Activated CD4-positive, alpha-beta T cell treated with anti-CD3 and anti-CD28 coated beads for 36 hours (primary cell): Measurements from ENCODE around the gene ELAPOR1. TPM values are rescaled to one million over a fixed set of nuclear protein-coding genes. Genes with fewer than 3 reads are reported as not detected.

Experiments used
- ATAC-seq: fragments of 200-7000 bp; cut with Tn5 transposase; one replicate; pipeline ENCODE4 v1.10.0; 2021; ENCODE audit warnings: mild to moderate bottlenecking, moderate library complexity
- CTCF ChIA-PET: fragments of 350-600 bp; sonication (Branson Sonifier 250); formaldehyde crosslinking; loops from one replicate; lab custom pipeline; 2021; ENCODE audit warnings: antibody characterized with exemption; lab: Charles Lee
- POLR2A ChIA-PET: fragments of 350-600 bp; sonication (Branson Sonifier 250); formaldehyde crosslinking; loops from one replicate; lab custom pipeline; 2021; ENCODE audit warnings: antibody characterized with exemption, inconsistent platforms; lab: Charles Lee
- DNase-seq: peaks from one replicate; pipeline ENCODE4 v3.0.0-alpha.2; 2020
- H3K27ac Mint-ChIP-seq: one replicate; pipeline ENCODE4 v1.8.0; 2021; ENCODE audit warnings: mixed read lengths
- H3K27me3 Mint-ChIP-seq: one replicate; pipeline ENCODE4 v1.8.0; 2021; ENCODE audit warnings: mixed read lengths
- H3K36me3 Mint-ChIP-seq: one replicate; pipeline ENCODE4 v1.8.0; 2021; ENCODE audit warnings: low read depth, mixed read lengths
- H3K4me1 Mint-ChIP-seq: one replicate; pipeline ENCODE4 v1.8.0; 2021; ENCODE audit warnings: mixed read lengths
- H3K4me3 Mint-ChIP-seq: one replicate; pipeline ENCODE4 v1.8.0; 2021; ENCODE audit warnings: mild to moderate bottlenecking, moderate library complexity, mixed read lengths
- H3K9me3 Mint-ChIP-seq: one replicate; pipeline ENCODE4 v1.8.0; 2021; ENCODE audit warnings: low read depth, mixed read lengths
- intact Hi-C, 2 experiments: fragments of 100-400 bp; cut with DNase I in 1 of 2; cut with micrococcal nuclease in 1 of 2; formaldehyde crosslinking; loops; one replicate each; pipeline versions ENCODE4 v1.14.2 to v1.15.1; 2022 to 2024; cut with DNase I, micrococcal nuclease
- total RNA-seq, 2 experiments: library from RNA; stranded (reverse); gene quantifications; one replicate each; pipeline ENCODE4 v1.2.3, GENCODE V29; 2021

Gene ELAPOR1
- total RNA-seq, 2 experiments from 2014 or later: 7.1 to 8.7 TPM

- Mint-ChIP-seq H3K4me3 (no peak overlapping the region), H3K27ac (no peak overlapping the region), H3K27me3 (no peaks in the 10 kb centered on the region), H3K4me1 (no peaks in the 10 kb centered on the region), H3K36me3 (no peaks in the 10 kb centered on the region), H3K9me3 (no peaks in the 10 kb centered on the region)
- POLR2A ChIA-PET: no interaction called here
- intact Hi-C loops: no loop called here
- CTCF ChIA-PET: no interaction called here
- DNase-seq (no peak), ATAC-seq (no peak)
Observed at GRCh38 chr1:109152196-109152595, 38.3 kb downstream of the ELAPOR1 start.

- no peak for DNase-seq
- CTCF ChIA-PET: no interaction called here
- no peaks in the 10 kb centered on the region for H3K9me3 Mint-ChIP-seq
- H3K27me3 Mint-ChIP-seq: no peaks in the 10 kb centered on the region
- H3K27ac Mint-ChIP-seq: no peak overlapping the region
- intact Hi-C loops: no loop called here
- no peak overlapping the region for H3K4me3 Mint-ChIP-seq
- H3K36me3 Mint-ChIP-seq: no peaks in the 10 kb centered on the region
- POLR2A ChIA-PET: interaction anchor here (0.6 kb wide), 1 partner anchor 95 kb away, joined by 3 read pairs; no protein-coding TSS in a partner anchor
- H3K4me1 Mint-ChIP-seq: peaks cover 6% of the 10 kb centered on the region
- no peak for ATAC-seq
Observed at GRCh38 chr1:109156916-109157385, 43.0 kb downstream of the ELAPOR1 start.

- Mint-ChIP-seq H3K4me1 (peaks cover 20% of the 10 kb centered on the region), H3K27ac (no peak overlapping the region), H3K4me3 (no peak overlapping the region), H3K36me3 (peaks cover 2% of the 10 kb centered on the region), H3K27me3 (no peaks in the 10 kb centered on the region), H3K9me3 (no peaks in the 10 kb centered on the region)
- DNase-seq (no peak), ATAC-seq (no peak)
- CTCF ChIA-PET: no interaction called here
- POLR2A ChIA-PET: no interaction called here
- intact Hi-C loops: no loop called here
Observed at GRCh38 chr1:109158433-109158832, 44.5 kb downstream of the ELAPOR1 start.

GRCh38 chr1:109159326-109159725, 45.4 kb downstream of the ELAPOR1 start:
- intact Hi-C loops: no loop called here
- no peaks in the 10 kb centered on the region for H3K9me3 Mint-ChIP-seq
- no peak overlapping the region for H3K27ac Mint-ChIP-seq
- no peak for DNase-seq
- no peaks in the 10 kb centered on the region for H3K27me3 Mint-ChIP-seq
- CTCF ChIA-PET: no interaction called here
- no peak for ATAC-seq
- peaks cover 2% of the 10 kb centered on the region for H3K36me3 Mint-ChIP-seq
- POLR2A ChIA-PET: no interaction called here
- no peak overlapping the region for H3K4me3 Mint-ChIP-seq
- peaks cover 23% of the 10 kb centered on the region for H3K4me1 Mint-ChIP-seq

GRCh38 chr1:109160071-109160840, 46.3 kb downstream of the ELAPOR1 start:
- CTCF ChIA-PET: no interaction called here
- no peak overlapping the region for H3K27ac Mint-ChIP-seq
- no peaks in the 10 kb centered on the region for H3K27me3 Mint-ChIP-seq
- H3K4me3 Mint-ChIP-seq: no peak overlapping the region
- H3K9me3 Mint-ChIP-seq: no peaks in the 10 kb centered on the region
- intact Hi-C loops: loop anchor here in 1 of 2 experiments (5.0 kb wide), 1 partner anchor 48 kb away; the partner anchor contains the start of gene ELAPOR1
- POLR2A ChIA-PET: no interaction called here
- ATAC-seq (no peak), DNase-seq (no peak)
- H3K4me1 Mint-ChIP-seq: peaks cover 23% of the 10 kb centered on the region
- H3K36me3 Mint-ChIP-seq: peaks cover 2% of the 10 kb centered on the region

GRCh38 chr1:109161858-109162606, 48.1 kb downstream of the ELAPOR1 start:
- DNase-seq (peak; percentile 69), ATAC-seq (peak; percentile 95)
- ChIA-PET POLR2A (no interaction called here), CTCF (interaction anchor here (0.6 to 1.8 kb wide), 4 partner anchors 13 to 979 kb away, joined by 3 to 7 read pairs (median 3); no protein-coding TSS in a partner anchor)
- Mint-ChIP-seq H3K27ac (peak overlapping the region; percentile 34), H3K36me3 (peaks cover 2% of the 10 kb centered on the region), H3K9me3 (no peaks in the 10 kb centered on the region), H3K4me1 (peaks cover 23% of the 10 kb centered on the region), H3K4me3 (no peak overlapping the region), H3K27me3 (no peaks in the 10 kb centered on the region)
- intact Hi-C loops: loop anchor here (2.0 to 5.0 kb wide), 2 partner anchors 49 to 50 kb away; partner anchors contain the start of gene ELAPOR1 (in 1 of the 2)

- intact Hi-C loops: loop anchor here (2.0 to 5.0 kb wide), 2 partner anchors 50 kb away; partner anchors contain the start of gene ELAPOR1 (in 1 of the 2)
- no peaks in the 10 kb centered on the region for H3K9me3 Mint-ChIP-seq
- no peak overlapping the region for H3K4me3 Mint-ChIP-seq
- no peak for DNase-seq
- H3K36me3 Mint-ChIP-seq: peaks cover 2% of the 10 kb centered on the region
- H3K27me3 Mint-ChIP-seq: no peaks in the 10 kb centered on the region
- H3K4me1 Mint-ChIP-seq: peaks cover 23% of the 10 kb centered on the region
- ChIA-PET POLR2A (interaction anchor here (0.6 kb wide), 1 partner anchor 71 kb away, joined by 3 read pairs; no protein-coding TSS in a partner anchor), CTCF (interaction anchor here (0.6 to 1.8 kb wide), 4 partner anchors 12 to 248 kb away, joined by 3 to 7 read pairs (median 3); no protein-coding TSS in a partner anchor)
- no peak overlapping the region for H3K27ac Mint-ChIP-seq
- ATAC-seq: peak; percentile 57
Observed at GRCh38 chr1:109162626-109163025, 48.7 kb downstream of the ELAPOR1 start.

- H3K4me3 Mint-ChIP-seq: no peak overlapping the region
- no peak overlapping the region for H3K27ac Mint-ChIP-seq
- ChIA-PET POLR2A (interaction anchor here (0.6 kb wide), 1 partner anchor 71 kb away, joined by 3 read pairs; no protein-coding TSS in a partner anchor), CTCF (interaction anchor here (0.5 kb wide), 1 partner anchor 671 kb away, joined by 3 read pairs; no protein-coding TSS in a partner anchor)
- peaks cover 2% of the 10 kb centered on the region for H3K36me3 Mint-ChIP-seq
- no peaks in the 10 kb centered on the region for H3K9me3 Mint-ChIP-seq
- DNase-seq (no peak), ATAC-seq (no peak)
- no peaks in the 10 kb centered on the region for H3K27me3 Mint-ChIP-seq
- peaks cover 23% of the 10 kb centered on the region for H3K4me1 Mint-ChIP-seq
- intact Hi-C loops: loop anchor here (2.0 to 5.0 kb wide), 2 partner anchors 51 kb away; partner anchors contain the start of gene ELAPOR1 (in 1 of the 2)
Observed at GRCh38 chr1:109163551-109163950, 49.6 kb downstream of the ELAPOR1 start.

Other genes with a start within 250 kb of the ELAPOR1 start
- gene GPSM2, start 237.1 kb upstream of the ELAPOR1 start, total RNA-seq: 10 to 100 TPM; 14.0 to 17.1 TPM
- 10 to 100 TPM; 15.7 to 17.1 TPM for gene CLCC1, start 150.6 kb upstream of the ELAPOR1 start, total RNA-seq
- gene WDR47, start 72.0 kb upstream of the ELAPOR1 start, total RNA-seq: 1 to 10 TPM; 6.9 to 7.6 TPM
- gene TAF13, start 38.1 kb upstream of the ELAPOR1 start, total RNA-seq: 10 to 100 TPM; 12.1 to 20.1 TPM
- gene TMEM167B, start 23.4 kb upstream of the ELAPOR1 start, total RNA-seq: 10 to 100 TPM; 26.8 to 28.4 TPM
- gene SARS1, start 99.8 kb downstream of the ELAPOR1 start, total RNA-seq: 100 to 1,000 TPM; 224 to 240 TPM
- gene CELSR2, start 135.4 kb downstream of the ELAPOR1 start, total RNA-seq: 1 to 10 TPM; 1.9 to 2.0 TPM
- gene PSRC1, start 169.0 kb downstream of the ELAPOR1 start, total RNA-seq: 10 to 100 TPM; 17.6 to 18.4 TPM
- not detected for gene MYBPHL, start 192.9 kb downstream of the ELAPOR1 start, total RNA-seq